GM19372 (cell line): Measurements from ENCODE around the gene TEX54.
"Not testable (repeated sequence)": the region's sequence is repeated elsewhere in the genome, so short reads cannot be mapped to it uniquely, and the experiment has no call there.

Experiments
- ATAC-seq: cut with Tn5 transposase; IDR thresholded peaks from one replicate; pipeline ENCODE4 v1.9.1; 2021; ENCODE audit warnings: mild to moderate bottlenecking, low read depth, moderate library complexity; ENCODE audit not compliant: unreplicated experiment

The TEX54 gene

GRCh38 chr11:62839050-62839945, 6.7 kb upstream of the TEX54 start, which contains the start of gene WDR74:
WDR74 (minus strand) TSS chr11:62839590; CDS start chr11:62839570, 20 bp downstream.
- peak; percentile 45 for ATAC-seq

GRCh38 chr11:62835336-62835735, 2.7 kb upstream of the TEX54 start:
- no peak for ATAC-seq

GRCh38 chr11:62831520-62832335, 913 bp downstream of the TEX54 start, which contains the start of gene STX5:
STX5 (minus strand) TSS chr11:62832051; CDS start chr11:62831243, 808 bp downstream.
- ATAC-seq, result peak; percentile 81

- no peak for ATAC-seq
Observed at GRCh38 chr11:62830904-62831519, 1.6 kb downstream of the TEX54 start.

GRCh38 chr11:62828130-62828529, 4.5 kb downstream of the TEX54 start:
- not testable (repeated sequence) for ATAC-seq

- ATAC-seq, result no peak
Observed at GRCh38 chr11:62823677-62824076, 9.0 kb downstream of the TEX54 start.

- ATAC-seq, result no peak
Observed at GRCh38 chr11:62817129-62817528, 15.5 kb downstream of the TEX54 start.

- no peak for ATAC-seq
Observed at GRCh38 chr11:62816557-62816956, 16.1 kb downstream of the TEX54 start.

- no peak for ATAC-seq
Observed at GRCh38 chr11:62811659-62812058, 21.0 kb downstream of the TEX54 start.

- no peak for ATAC-seq
Observed at GRCh38 chr11:62810748-62811147, 21.9 kb downstream of the TEX54 start.

- no peak for ATAC-seq
Observed at GRCh38 chr11:62806611-62807121, 26.0 kb downstream of the TEX54 start.

GRCh38 chr11:62805961-62806441, 26.6 kb downstream of the TEX54 start:
- ATAC-seq, result no peak

GRCh38 chr11:62805076-62805892, 27.4 kb downstream of the TEX54 start, which contains the start of gene NXF1:
NXF1 (minus strand) TSS chr11:62805440; CDS start chr11:62805356, 84 bp downstream.
- peak; percentile 75 for ATAC-seq

GRCh38 chr11:62804310-62805075, 28.1 kb downstream of the TEX54 start:
- ATAC-seq, result no peak

GRCh38 chr11:62801071-62801470, 31.6 kb downstream of the TEX54 start:
- no peak for ATAC-seq

- ATAC-seq, result no peak
Observed at GRCh38 chr11:62799486-62799885, 33.2 kb downstream of the TEX54 start.

- no peak for ATAC-seq
Observed at GRCh38 chr11:62796281-62796680, 36.4 kb downstream of the TEX54 start.

GRCh38 chr11:62794201-62794775, 38.4 kb downstream of the TEX54 start:
- ATAC-seq, result no peak
